ENCODE measurements around the gene ACKR3. TPM values are rescaled to one million over a fixed set of nuclear protein-coding genes. Genes with fewer than 3 reads are reported as not detected.

The ACKR3 gene
- total RNA-seq, 1 donor from 2014 or later: 1.2 TPM

- peaks cover 9% of the 10 kb centered on the region for H3K4me1 Mint-ChIP-seq (ENCODE audit: low read depth, unreplicated experiment)
- no peak for DNase-seq
- H3K27me3 Mint-ChIP-seq (ENCODE audit: unreplicated experiment): peaks cover 2% of the 10 kb centered on the region
- peaks cover 3% of the 10 kb centered on the region for H3K9me3 Mint-ChIP-seq (ENCODE audit: unreplicated experiment)
- no peak overlapping the region for H3K4me3 Mint-ChIP-seq (ENCODE audit: unreplicated experiment)
- H3K36me3 Mint-ChIP-seq (ENCODE audit: unreplicated experiment): peaks cover 6% of the 10 kb centered on the region
- H3K27ac Mint-ChIP-seq (ENCODE audit: unreplicated experiment): no peak overlapping the region
- no peak for TF ChIP-seq CTCF (IDR thresholded peaks at IDR 0.05; ENCODE audit: partially characterized antibody, unreplicated experiment)
Observed at GRCh38 chr2:236603361-236604015, 33.9 kb downstream of the ACKR3 start.

- peaks cover 5% of the 10 kb centered on the region for H3K9me3 Mint-ChIP-seq (ENCODE audit: unreplicated experiment)
- H3K4me1 Mint-ChIP-seq (ENCODE audit: low read depth, unreplicated experiment): peaks cover 9% of the 10 kb centered on the region
- DNase-seq: no peak
- peaks cover 6% of the 10 kb centered on the region for H3K36me3 Mint-ChIP-seq (ENCODE audit: unreplicated experiment)
- no peak for TF ChIP-seq CTCF (IDR thresholded peaks at IDR 0.05; ENCODE audit: partially characterized antibody, unreplicated experiment)
- H3K27ac Mint-ChIP-seq (ENCODE audit: unreplicated experiment): no peak overlapping the region
- no peak overlapping the region for H3K4me3 Mint-ChIP-seq (ENCODE audit: unreplicated experiment)
- H3K27me3 Mint-ChIP-seq (ENCODE audit: unreplicated experiment): peaks cover 2% of the 10 kb centered on the region
Observed at GRCh38 chr2:236604575-236605344, 35.1 kb downstream of the ACKR3 start.

GRCh38 chr2:236605345-236605734 lies 35.7 kb downstream of the ACKR3 start:
- Mint-ChIP-seq H3K9me3 (ENCODE audit: unreplicated experiment) (peaks cover 7% of the 10 kb centered on the region), H3K36me3 (ENCODE audit: unreplicated experiment) (peaks cover 6% of the 10 kb centered on the region), H3K4me3 (ENCODE audit: unreplicated experiment) (no peak overlapping the region), H3K27ac (ENCODE audit: unreplicated experiment) (no peak overlapping the region), H3K27me3 (ENCODE audit: unreplicated experiment) (peaks cover 2% of the 10 kb centered on the region), H3K4me1 (ENCODE audit: low read depth, unreplicated experiment) (peaks cover 9% of the 10 kb centered on the region)
- no peak for DNase-seq
- no peak for TF ChIP-seq CTCF (IDR thresholded peaks at IDR 0.05; ENCODE audit: partially characterized antibody, unreplicated experiment)

GRCh38 chr2:236606023-236606422 lies 36.4 kb downstream of the ACKR3 start:
- Mint-ChIP-seq H3K4me3 (ENCODE audit: unreplicated experiment) (no peak overlapping the region), H3K4me1 (ENCODE audit: low read depth, unreplicated experiment) (peaks cover 11% of the 10 kb centered on the region), H3K9me3 (ENCODE audit: unreplicated experiment) (peaks cover 7% of the 10 kb centered on the region), H3K36me3 (ENCODE audit: unreplicated experiment) (peaks cover 6% of the 10 kb centered on the region), H3K27me3 (ENCODE audit: unreplicated experiment) (peaks cover 2% of the 10 kb centered on the region), H3K27ac (ENCODE audit: unreplicated experiment) (no peak overlapping the region)
- DNase-seq: no peak
- TF ChIP-seq CTCF (IDR thresholded peaks at IDR 0.05; ENCODE audit: partially characterized antibody, unreplicated experiment): no peak

Measured in glutamatergic neuron (in vitro differentiated cells).